Mesothelial cell of epicardium (in vitro differentiated cells): Measurements from ENCODE around the gene MCF2L. TPM values are rescaled to one million over a fixed set of nuclear protein-coding genes. Genes with fewer than 3 reads are reported as not detected.
"Not testable (repeated sequence)": the region's sequence is repeated elsewhere in the genome, so short reads cannot be mapped to it uniquely, and the experiment has no call there.

Experiments used
- DNase-seq, 2 experiments: peaks; one replicate each; pipeline ENCODE4 v3.0.0; 2021; ENCODE audit warnings: low spot score in 2 of 2; ENCODE audit not compliant: unreplicated experiment in 2 of 2
- H3K27ac Mint-ChIP-seq: 2 replicates; pipeline ENCODE4 v1.8.0; 2021; ENCODE audit warnings: mixed read lengths
- H3K27me3 Mint-ChIP-seq: 2 replicates; pipeline ENCODE4 v1.8.0; 2021; ENCODE audit warnings: low read depth, mixed read lengths
- H3K36me3 Mint-ChIP-seq: 2 replicates; pipeline ENCODE4 v1.8.0; 2021; ENCODE audit warnings: mixed read lengths
- H3K4me1 Mint-ChIP-seq: 2 replicates; pipeline ENCODE4 v1.8.0; 2021; ENCODE audit warnings: mixed read lengths
- H3K4me3 Mint-ChIP-seq: 2 replicates; pipeline ENCODE4 v1.8.0; 2021; ENCODE audit warnings: mild to moderate bottlenecking, moderate library complexity, mixed read lengths
- H3K9me3 Mint-ChIP-seq: 2 replicates; pipeline ENCODE4 v1.8.0; 2021; ENCODE audit warnings: mixed read lengths
- total RNA-seq: library from RNA; stranded (reverse); gene quantifications from 3 replicates; pipeline ENCODE4 v1.2.1, GENCODE V29; 2021
- TF ChIP-seq, protein P1 (sequence below): fragments of 200-600 bp; sonication (generic); IDR thresholded peaks from one replicate; pipeline ENCODE4 v1.5.0; 2021; ENCODE audit warnings: antibody characterized with exemption; ENCODE audit not compliant: unreplicated experiment

Gene MCF2L
- total RNA-seq, 1 donor from 2014 or later = 36.6 TPM

GRCh38 chr13:113027095-113027494 is 58.1 kb downstream of the MCF2L start:
- H3K9me3 Mint-ChIP-seq = no peaks in the 10 kb centered on the region
- no peak for DNase-seq
- H3K36me3 Mint-ChIP-seq = no peaks in the 10 kb centered on the region
- no peak overlapping the region for H3K4me3 Mint-ChIP-seq
- TF ChIP-seq, protein P1, sequence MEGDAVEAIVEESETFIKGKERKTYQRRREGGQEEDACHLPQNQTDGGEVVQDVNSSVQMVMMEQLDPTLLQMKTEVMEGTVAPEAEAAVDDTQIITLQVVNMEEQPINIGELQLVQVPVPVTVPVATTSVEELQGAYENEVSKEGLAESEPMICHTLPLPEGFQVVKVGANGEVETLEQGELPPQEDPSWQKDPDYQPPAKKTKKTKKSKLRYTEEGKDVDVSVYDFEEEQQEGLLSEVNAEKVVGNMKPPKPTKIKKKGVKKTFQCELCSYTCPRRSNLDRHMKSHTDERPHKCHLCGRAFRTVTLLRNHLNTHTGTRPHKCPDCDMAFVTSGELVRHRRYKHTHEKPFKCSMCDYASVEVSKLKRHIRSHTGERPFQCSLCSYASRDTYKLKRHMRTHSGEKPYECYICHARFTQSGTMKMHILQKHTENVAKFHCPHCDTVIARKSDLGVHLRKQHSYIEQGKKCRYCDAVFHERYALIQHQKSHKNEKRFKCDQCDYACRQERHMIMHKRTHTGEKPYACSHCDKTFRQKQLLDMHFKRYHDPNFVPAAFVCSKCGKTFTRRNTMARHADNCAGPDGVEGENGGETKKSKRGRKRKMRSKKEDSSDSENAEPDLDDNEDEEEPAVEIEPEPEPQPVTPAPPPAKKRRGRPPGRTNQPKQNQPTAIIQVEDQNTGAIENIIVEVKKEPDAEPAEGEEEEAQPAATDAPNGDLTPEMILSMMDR = no peak
- H3K27ac Mint-ChIP-seq = no peak overlapping the region
- peaks cover 11% of the 10 kb centered on the region for H3K4me1 Mint-ChIP-seq
- peaks cover 27% of the 10 kb centered on the region for H3K27me3 Mint-ChIP-seq

DNA sequence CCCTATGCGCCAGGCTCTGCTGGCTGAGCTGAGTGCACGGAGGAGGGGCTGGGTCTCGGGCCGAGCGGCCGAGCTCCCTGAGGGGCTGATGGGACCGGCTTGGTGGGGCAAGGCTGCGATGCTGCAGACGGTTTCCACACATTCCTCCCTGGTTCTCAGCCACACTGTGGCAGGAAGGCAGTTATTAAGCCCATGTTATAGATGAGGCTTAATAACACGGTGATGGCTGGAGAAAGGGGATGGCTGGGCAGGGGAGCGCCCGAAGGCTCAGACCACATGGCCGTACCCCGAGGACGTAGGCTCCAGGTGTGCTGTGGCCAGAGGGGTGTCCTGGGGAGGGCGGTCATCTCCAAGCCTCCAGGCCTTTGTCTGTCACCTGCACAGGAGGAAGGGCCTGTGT is 58.6 kb downstream of the MCF2L start:
- TF ChIP-seq, protein P1 = no peak
- H3K9me3 Mint-ChIP-seq = no peaks in the 10 kb centered on the region
- H3K4me3 Mint-ChIP-seq = no peak overlapping the region
- no peak for DNase-seq
- no peaks in the 10 kb centered on the region for H3K36me3 Mint-ChIP-seq
- peaks cover 25% of the 10 kb centered on the region for H3K27me3 Mint-ChIP-seq
- peaks cover 8% of the 10 kb centered on the region for H3K4me1 Mint-ChIP-seq
- H3K27ac Mint-ChIP-seq = no peak overlapping the region

- DNase-seq = no peak
- Mint-ChIP-seq H3K36me3 (no peaks in the 10 kb centered on the region), H3K27ac (no peak overlapping the region), H3K9me3 (no peaks in the 10 kb centered on the region), H3K4me1 (no peaks in the 10 kb centered on the region), H3K4me3 (no peak overlapping the region), H3K27me3 (peaks cover 15% of the 10 kb centered on the region)
- TF ChIP-seq, protein P1 = no peak
Observed at GRCh38 chr13:113028336-113029060, 59.5 kb downstream of the MCF2L start.

- Mint-ChIP-seq H3K9me3 (no peaks in the 10 kb centered on the region), H3K4me3 (no peak overlapping the region), H3K27ac (no peak overlapping the region), H3K27me3 (peaks cover 11% of the 10 kb centered on the region), H3K4me1 (no peaks in the 10 kb centered on the region), H3K36me3 (no peaks in the 10 kb centered on the region)
- TF ChIP-seq, protein P1 = no peak
- DNase-seq = no peak
Observed at GRCh38 chr13:113029061-113029445, 60.0 kb downstream of the MCF2L start.

DNA sequence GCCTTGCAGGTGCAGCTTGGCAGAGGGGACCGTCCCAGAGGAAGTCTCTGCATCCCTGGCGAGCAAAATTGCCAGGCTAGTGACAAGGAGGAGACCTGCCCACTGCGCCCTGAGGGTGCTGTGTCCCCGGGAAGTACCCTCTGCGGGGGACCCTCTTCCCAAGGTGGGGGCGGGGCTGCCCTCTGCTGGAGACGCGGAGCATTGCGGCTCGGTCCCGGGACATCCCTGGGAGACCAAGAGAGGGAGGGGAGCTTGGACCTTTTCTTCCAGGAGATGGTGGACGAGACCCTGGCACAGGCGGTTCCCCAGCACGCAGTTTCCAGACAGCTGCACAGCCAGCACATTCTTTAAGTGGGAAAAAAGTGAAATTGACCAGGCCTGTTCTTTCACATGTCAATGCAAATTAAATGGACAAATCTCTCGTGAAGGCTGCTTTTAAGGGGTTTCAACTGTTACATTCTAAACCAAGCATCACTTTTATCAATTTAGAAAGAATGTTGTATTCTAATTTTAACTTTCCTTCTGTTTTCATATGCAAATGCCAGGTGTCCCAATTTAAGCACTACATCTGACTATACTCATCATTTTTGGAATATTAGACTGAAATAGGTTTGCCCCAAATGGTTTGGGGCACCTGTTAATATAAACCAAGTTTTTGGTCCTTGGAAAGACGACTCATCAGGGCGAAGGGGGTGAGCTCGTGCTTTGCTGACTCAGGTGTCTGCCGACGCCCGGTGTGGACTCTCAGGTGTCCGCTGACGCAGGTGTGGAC is 60.7 kb downstream of the MCF2L start:
- Mint-ChIP-seq H3K4me3 (no peak overlapping the region), H3K27me3 (peaks cover 7% of the 10 kb centered on the region), H3K27ac (no peak overlapping the region), H3K4me1 (no peaks in the 10 kb centered on the region), H3K9me3 (no peaks in the 10 kb centered on the region), H3K36me3 (no peaks in the 10 kb centered on the region)
- TF ChIP-seq, protein P1 = peak; percentile 84
- DNase-seq = peak; percentile 56 to 83

GRCh38 chr13:113030259-113030640 is 61.2 kb downstream of the MCF2L start:
- H3K27ac Mint-ChIP-seq, H3K9me3 Mint-ChIP-seq, H3K36me3 Mint-ChIP-seq, H3K4me3 Mint-ChIP-seq, H3K4me1 Mint-ChIP-seq, H3K27me3 Mint-ChIP-seq, DNase-seq: not testable (repeated sequence)
